ENCODE measurements around the gene RNF222.
"Not testable (repeated sequence)": the region's sequence is repeated elsewhere in the genome, so short reads cannot be mapped to it uniquely, and the experiment has no call there.

RNF222 gene

DNA sequence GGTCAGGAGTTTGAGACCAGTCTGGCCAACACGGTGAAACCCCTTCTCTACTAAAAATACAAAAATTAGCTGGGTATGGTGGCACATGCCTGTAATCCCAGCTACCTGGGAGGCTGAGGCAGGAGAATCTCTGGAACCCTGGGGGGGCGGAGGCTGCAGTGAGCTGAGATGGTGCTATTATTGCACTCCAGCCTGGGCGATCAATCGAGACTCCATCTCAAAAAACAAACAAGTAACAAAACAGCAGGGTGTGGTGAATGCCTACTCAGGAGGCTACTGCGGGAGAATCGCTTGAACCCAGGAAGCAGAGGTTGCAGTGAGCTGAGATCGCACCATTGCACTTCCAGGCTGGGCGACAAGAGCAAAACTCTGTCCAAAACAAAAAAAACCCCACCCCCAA is 19.5 kb downstream of the RNF222 start:
- DNase-seq, result not testable (repeated sequence)

- DNase-seq, result no peak
These were observed 20.2 kb downstream of the RNF222 start for GRCh38 chr17:8377422-8377821.

- peak; percentile 87 for DNase-seq
These were observed 21.2 kb downstream of the RNF222 start, which contains the start of gene KRABD2 for GRCh38 chr17:8376271-8377067. Gene KRABD2, minus strand, starts transcription at chr17:8376704.

- DNase-seq, result no peak
These were observed 21.8 kb downstream of the RNF222 start for GRCh38 chr17:8375738-8376259.

GRCh38 chr17:8373856-8374255 is 23.8 kb downstream of the RNF222 start:
- DNase-seq, result not testable (repeated sequence)

- DNase-seq, result no peak
These were observed 25.2 kb downstream of the RNF222 start for GRCh38 chr17:8372422-8372821.

- DNase-seq, result no peak
These were observed 25.8 kb downstream of the RNF222 start for GRCh38 chr17:8371786-8372185.

DNA sequence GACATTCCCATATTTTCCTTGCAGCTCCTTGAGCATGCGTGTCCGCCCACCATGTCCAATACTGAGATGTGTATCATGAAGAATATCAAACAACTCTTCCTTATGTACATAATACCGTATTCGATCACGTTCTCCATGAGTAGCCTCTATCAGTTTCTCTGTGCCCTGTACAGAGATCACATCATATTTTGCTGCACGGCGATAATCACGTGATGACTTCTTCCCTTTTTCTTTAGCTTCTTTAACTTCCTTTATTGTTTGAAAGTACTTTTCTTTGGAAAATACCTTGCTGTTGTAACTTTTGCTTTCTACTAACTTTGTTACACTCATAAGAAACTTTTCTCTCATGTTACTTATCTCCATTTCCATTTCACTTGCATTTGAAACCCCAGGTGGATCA is 27.7 kb downstream of the RNF222 start:
- DNase-seq, result no peak

- no peak for DNase-seq
These were observed 29.4 kb downstream of the RNF222 start for GRCh38 chr17:8368193-8368592.

DNA sequence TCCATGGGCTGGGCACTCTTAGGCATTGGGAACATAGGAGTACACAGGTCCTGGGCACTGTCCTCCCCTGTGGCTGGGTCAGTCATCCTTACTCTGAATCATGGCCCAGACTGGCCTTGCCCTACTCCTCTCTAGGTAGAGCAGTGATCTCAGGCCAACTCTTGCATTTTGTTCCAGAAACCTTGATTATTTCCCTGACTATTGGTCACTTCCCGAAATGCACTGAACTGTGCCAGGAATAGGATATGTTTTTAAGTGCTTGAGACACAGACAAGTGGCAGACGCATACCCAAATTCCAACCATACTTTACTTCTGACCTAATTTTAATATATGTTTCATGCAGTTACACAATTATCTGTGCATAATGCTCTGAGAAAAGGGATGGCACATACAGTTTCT is 31.4 kb downstream of the RNF222 start:
- no peak for DNase-seq

DNA sequence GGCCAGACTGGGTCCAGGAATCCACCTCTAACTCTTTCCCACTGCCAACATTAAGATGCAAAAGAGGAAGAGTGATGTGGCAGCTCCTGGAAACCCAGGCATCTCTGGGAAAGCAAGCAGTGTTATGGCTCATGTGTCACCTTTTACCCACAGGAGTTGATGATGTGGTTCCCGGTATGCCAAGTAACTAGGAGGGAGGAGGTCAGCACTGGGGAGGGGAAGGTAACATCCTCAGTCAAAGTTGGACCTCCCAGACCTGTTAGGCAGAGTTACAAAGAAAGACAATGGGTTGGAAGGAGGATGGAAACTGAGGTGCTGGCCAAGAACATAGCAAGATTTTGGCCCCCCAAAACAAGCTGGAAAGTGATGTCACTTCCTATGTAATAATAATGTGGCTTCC is 32.5 kb downstream of the RNF222 start:
- DNase-seq, result no peak

GRCh38 chr17:8362651-8363332 is 34.8 kb downstream of the RNF222 start:
- DNase-seq, result no peak

DNA sequence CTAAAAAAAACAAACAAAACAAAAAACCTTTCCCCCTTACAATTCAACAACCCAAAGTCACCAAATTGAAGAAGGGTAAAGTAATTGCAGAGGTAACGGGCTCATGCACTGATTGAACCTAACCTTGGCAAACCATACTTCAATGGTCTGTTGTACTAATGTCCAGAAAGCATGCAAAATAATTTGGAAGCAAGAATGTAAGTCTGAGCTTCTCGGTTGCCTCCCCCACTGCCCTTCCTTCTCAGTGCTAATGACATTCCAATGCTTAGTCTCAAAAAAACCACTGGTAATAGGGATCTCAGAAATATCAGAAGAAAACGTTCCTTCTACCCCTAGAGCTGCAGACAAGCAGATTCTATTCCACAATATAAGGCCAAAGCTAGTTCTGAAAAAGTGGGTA is 36.9 kb downstream of the RNF222 start:
- DNase-seq, result no peak

GRCh38 chr17:8360260-8360659 is 37.4 kb downstream of the RNF222 start:
- DNase-seq, result no peak

- no peak for DNase-seq
These were observed 37.9 kb downstream of the RNF222 start for GRCh38 chr17:8359769-8360168.

- DNase-seq, result no peak
These were observed 39.7 kb downstream of the RNF222 start for GRCh38 chr17:8357910-8358309.

DNA sequence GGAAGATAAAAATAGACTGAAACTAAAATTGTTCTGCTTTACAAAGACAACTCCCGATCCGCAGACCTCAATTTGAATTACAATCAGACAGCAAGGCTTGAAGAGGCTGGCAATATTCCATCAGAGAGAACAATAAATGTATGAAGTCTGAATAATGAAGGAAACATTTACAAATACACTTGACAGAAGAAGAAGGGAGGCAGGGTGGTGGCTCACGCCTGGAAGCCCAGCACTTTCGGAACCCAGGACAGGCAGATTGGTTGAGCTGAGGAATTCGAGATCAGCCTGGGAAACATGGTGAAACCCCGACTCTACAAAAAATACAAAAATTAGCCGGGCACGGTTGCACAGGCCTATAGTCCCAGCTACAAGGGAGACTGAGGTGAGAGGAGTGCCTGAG is 43.4 kb downstream of the RNF222 start:
- DNase-seq, result no peak

DNA sequence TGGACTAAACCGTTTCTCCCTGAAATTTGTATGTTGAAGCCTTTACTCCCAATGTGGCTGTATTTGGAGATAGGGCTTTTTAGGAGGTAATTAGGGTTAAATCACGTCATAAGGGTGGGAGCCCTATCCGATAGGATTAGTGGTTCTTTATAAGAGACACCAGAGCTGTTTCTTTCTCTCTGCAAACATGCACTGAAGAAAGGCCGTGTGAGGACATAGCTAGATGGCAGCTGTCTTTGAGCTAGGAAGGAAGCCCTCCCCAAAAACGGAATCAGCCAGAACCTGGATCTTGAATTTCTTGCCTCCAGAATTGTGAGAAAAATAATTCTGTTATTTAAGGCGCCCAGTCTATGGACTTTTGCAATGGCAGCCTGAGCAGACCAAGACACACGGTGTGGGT is 43.9 kb downstream of the RNF222 start:
- DNase-seq, result no peak

DNA sequence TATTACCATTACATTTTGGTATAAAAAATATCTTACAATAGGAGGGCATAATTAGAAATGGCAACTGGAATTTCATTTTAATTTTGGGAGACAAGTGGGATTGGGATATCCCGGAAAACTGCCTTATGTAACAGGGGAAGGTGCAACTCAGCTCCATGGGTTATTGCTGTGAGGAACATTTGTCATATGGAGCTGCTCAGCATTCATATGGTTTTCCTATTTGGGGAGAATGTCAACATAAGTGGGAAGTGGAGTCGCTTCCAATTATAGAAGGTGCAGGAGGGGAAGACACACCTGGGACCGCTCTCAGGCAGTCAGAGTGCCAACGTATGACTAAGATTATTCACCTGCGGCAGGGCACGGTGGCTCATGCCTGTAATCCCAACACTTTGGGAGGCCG is 47.3 kb downstream of the RNF222 start:
- DNase-seq, result no peak

GRCh38 chr17:8347001-8347400 is 50.6 kb downstream of the RNF222 start:
- not testable (repeated sequence) for DNase-seq

GRCh38 chr17:8345951-8346665 is 51.5 kb downstream of the RNF222 start:
- no peak for DNase-seq

DNA sequence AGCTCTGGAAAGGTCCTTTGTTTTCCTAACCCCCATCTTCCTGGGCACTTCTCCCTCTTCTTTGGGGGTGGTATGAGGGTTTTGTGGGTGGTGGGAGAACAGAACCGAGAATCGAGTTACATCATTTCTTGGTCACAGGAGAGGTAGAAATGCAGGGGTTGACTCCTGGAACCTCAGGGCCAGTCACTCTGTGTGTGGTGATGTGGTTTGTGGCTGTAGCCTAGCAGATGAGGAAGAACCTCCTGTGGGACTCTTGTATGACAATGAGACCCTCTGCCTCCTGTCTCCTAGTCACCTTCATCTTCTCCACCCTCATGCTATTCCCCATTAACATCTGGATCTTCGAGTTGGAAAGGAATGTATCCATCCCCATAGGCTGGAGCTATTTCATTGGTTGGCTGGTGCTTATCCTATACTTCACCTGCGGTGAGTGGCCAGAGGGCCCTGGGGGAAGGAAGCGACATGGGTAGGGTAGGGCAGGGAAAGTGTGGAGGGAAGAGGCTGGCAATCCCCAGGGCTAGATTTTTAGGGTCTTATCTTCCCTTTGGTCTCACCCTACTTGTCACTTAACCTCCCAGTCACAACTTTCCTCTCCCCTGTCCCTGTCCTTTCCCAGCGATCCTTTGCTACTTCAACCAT is 52.5 kb downstream of the RNF222 start:
- no peak for DNase-seq

DNA sequence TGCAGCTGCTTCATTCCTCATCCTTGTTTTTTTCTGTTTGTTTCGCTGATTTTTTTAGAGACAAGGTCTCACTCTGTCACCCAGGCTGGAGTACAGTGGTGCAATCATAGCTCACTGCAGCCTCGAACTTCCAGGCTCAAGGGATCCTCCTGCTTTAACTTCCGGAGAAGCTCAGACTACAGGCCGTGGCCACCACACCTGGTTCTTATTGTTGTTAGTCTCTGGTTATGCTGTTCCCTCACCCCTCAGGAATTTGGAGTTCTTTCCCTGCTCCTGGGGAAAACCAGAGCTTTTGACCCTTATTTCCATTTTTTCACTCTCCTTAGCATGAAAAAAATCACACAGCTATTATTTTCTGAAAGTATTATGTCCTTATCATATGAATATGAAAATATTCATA is 56.2 kb downstream of the RNF222 start:
- DNase-seq, result no peak

Measured in activated effector memory CD4-positive, alpha-beta T cell treated with Interleukin-2 at 50 U/mL for 16 hours (primary cell).